GOT3 (cell line): ENCODE data around the gene COX7A2L.
"Not testable (repeated sequence)": the region's sequence is repeated elsewhere in the genome, so short reads cannot be mapped to it uniquely, and the experiment has no call there.

Experiments used
- DNase-seq: peaks from one replicate; lab custom pipeline; 2025; ENCODE audit warnings: mixed read lengths; lab: John Stamatoyannopoulos, UW

COX7A2L gene, protein sequence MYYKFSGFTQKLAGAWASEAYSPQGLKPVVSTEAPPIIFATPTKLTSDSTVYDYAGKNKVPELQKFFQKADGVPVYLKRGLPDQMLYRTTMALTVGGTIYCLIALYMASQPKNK

DNA sequence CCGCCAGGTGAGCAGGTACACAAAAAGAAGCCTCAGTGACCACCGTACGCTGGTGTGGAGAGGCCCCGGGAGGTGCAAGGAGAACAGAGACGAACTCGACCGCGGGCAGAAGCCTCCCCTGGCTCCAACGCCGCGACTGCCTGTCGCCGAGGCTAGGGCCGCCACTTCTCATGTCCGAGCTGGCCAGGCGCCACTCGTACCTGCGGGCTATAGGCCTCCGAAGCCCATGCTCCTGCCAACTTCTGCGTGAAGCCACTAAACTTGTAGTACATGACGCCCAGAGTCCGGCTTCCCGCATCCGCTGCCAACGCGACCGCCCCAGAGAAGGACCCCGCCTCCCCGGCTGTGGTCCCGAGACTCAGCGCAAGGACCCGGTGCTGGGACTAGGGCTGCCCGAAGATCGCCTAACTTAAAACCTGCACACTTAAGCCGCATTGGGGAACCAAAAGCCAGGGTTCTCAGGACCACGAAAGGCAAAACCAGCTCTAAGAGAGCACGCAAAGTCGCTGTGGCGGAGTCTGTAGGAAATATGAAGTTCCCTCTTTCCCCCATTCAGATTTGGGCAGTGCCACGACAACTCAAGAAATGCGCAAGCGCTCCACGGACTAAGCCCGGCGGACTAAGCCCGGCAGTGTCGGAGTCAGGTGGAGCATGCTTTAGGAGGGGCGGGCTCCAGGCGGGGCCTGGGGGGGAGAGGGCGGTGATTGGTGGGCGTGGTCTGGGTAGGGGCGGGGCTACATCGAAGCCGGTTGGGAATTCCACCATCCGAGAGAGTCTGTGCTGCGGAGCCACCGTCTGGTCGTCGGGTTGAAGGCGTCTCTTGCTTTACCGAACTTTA is at the start of gene COX7A2L:
COX7A2L (minus strand) TSS at position 328 of the 838 bp plus-strand sequence; CDS start at position 272, 56 bp downstream.
- peak; percentile 90 for DNase-seq

DNA sequence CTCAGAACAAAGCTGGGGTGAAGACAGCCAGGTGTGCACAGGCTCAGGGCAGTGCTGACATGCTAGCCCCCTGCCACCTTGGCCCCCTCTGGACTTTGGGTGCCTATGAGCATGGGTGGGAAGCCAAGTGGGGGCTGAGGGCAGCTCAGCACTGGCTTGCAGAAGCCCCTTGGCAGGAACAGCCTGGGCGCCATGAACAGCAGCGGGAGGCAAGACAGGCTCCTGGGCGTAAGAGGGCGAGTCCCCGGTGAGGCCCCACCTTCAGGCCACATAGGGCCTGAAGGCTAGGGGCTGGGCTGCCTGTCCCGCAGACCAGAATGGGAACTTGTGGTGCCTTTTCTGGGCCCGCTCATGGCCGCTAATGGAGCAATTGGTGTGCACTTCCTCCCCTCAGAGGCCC is 47.0 kb upstream of the COX7A2L start:
- no peak for DNase-seq

DNA sequence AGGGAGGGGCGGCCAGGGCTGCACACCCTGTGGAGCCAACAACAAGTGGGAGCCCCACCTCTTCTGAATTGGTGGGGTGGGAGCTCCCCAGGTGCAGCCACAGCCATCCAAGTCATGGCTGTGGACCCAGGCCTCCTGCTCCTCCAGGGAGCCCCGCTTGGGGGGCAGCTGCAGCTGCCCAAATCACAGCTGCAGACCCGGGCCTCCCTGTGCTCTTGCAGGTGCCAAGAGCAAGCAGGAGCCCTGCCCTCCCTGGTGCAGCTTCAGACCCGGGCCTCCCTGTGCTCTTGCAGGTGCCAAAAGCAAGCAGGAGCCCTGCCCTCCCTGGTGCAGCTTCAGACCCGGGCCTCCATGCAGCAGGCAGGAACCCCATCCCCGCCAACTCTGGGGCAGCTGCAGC is 46.5 kb upstream of the COX7A2L start:
- no peak for DNase-seq

DNA sequence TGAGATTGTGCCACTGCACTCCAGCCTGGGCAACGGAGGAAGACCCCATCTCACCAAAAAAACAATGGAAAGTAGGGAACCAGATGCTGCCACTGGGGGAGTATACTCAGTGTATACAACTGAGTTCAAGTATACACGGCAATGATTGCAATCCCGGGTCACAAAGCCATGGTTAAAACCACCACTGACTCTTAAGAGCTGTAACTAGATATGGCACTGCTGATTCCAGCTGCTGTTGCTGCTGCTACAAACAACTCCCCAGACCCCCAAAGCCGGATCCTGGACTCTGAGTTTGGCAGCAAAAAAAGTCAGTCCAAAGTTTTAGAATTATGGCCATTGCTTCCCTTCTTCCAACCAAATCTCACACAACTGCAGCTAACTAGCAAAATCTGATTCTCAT is 43.7 kb upstream of the COX7A2L start:
- DNase-seq: no peak

DNA sequence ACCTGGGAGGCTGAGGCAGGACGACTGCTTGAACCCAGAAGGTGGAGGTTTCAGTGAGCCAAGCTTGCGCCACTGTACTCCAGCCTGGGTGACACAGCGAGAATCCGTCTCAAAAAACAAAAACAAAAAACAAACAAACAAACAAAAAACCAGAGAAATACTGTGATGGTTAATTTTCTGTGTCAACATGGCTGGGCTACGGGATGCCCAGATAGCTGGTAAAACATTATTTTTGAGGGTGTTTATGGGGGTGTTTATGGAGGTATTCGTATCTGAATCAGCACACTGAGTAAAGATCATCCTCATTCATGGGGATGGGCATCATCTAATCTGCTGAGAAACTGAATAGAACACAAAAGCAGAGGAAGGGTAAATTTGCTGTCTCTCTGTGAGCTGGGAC is 40.8 kb upstream of the COX7A2L start:
- no peak for DNase-seq

DNA sequence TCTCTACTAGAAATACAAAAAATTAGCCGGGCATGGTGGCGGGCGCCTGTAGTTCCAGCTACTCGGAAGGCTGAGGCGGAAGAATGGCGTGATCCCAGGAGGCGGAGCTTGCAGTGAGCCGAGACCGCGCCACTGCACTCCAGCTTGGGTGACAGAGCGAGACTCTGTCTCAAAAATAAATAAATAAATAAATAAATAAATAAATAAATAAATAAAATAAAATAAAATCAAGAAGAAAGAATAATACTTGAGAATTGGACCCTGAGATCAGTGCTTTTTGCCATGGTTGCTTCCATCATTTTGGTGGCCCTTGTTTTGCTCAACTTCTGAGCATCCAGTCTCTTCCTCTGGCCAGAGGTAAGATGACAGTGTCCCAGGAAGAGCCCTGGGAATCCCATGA is 37.0 kb upstream of the COX7A2L start:
- not testable (repeated sequence) for DNase-seq

DNA sequence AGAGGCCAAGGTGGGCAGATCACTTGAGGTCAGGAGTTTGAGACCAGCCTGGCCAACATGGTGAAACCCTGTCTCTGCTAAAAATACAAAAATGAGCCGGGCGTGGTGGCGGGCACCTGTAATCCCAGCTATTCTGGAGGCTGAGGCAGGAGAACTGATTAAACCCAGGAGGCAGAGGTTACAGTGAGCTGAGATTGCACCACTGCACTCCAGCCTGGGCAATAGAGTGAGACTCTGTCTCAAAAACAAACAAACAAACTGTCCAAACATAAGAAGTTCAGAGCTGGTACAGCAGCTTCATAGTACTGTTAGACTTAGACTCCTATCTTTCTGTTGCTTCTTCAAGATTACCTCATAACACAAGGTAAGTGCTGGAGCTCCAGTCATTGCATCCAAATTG is 32.3 kb upstream of the COX7A2L start:
- DNase-seq: not testable (repeated sequence)

DNA sequence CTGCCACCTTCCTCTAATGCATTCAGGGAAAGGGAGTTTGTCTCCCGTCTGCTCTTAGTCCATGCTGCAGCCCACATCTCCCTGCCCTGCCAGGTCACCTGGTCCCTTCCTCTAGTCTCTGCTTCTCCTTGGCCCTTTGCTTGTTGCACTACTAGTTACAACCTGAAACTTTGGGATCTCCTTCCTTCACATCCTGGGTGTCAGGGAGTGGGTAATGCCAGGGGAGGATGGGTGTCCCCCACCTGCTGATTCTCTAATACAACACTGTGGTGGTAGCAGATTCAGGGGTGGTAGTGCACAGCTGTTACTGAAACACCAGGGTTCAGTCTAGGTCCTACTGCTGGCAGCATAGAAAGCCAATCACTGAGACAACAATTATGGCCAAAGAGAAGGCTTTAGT is 31.2 kb upstream of the COX7A2L start:
- DNase-seq: no peak

DNA sequence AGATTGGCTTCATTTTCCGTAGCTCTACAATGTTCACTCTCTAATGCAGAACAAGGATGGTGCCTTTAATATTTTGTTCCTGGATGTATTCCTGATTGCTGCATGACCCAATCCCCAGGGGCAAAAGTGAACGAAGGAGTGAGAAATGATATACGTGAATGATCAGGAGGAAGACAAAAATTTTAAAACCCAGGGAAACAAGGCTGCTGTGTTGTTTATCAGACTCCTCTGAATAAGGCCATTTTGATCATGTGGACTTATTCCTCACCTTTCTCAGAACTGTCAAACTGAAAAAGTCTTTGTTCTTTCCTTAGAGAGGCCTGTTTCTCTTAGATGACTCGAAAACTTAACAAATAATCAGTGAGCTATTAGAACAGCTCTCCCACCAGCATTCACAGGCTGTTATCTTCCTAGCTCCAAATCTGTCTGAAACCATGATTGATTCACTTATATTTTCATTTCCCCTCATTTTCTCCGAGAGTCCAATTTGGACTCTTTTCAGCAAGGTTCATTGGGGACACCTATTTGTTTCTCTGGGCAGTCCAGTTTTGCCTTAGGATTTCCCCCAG is 29.5 kb upstream of the COX7A2L start:
- no peak for DNase-seq

DNA sequence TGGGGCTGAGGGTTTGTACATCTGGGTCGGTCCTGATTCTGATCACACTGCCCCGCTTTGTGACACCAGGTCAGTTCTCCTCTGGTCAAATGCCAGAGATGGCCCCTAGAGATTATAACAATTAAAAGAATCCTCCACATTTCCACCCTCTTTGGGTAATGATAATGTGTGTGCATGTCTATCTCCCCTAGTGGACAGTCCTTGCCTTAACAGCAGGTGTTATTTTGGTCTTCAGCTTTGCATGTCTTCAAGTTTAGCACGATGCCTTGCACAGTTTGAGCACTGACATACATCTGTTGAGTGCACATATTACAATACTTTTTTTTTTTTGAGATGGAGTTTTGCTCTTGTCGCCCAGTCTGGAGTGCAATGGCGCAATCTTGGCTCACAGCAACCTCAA is 25.7 kb upstream of the COX7A2L start:
- DNase-seq: no peak

DNA sequence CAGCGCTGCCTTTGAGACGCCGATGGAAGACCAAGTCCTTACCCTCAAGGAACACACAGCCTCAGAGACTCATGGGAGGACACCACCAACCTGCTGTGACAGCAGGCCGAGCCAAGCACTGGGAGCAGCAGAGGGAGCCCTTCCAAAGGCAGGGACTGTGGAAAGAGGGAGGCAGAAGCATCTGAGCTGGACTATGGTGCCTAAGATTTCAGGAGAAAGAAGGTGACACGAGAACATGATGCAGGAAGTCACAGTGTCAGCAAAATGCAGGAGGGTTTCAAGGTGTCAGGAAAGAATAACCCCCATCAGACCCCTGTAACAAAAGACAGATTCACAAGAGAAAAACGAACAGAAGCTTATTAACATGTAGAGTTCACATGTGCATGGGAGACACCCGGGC is 24.2 kb upstream of the COX7A2L start:
- no peak for DNase-seq

DNA sequence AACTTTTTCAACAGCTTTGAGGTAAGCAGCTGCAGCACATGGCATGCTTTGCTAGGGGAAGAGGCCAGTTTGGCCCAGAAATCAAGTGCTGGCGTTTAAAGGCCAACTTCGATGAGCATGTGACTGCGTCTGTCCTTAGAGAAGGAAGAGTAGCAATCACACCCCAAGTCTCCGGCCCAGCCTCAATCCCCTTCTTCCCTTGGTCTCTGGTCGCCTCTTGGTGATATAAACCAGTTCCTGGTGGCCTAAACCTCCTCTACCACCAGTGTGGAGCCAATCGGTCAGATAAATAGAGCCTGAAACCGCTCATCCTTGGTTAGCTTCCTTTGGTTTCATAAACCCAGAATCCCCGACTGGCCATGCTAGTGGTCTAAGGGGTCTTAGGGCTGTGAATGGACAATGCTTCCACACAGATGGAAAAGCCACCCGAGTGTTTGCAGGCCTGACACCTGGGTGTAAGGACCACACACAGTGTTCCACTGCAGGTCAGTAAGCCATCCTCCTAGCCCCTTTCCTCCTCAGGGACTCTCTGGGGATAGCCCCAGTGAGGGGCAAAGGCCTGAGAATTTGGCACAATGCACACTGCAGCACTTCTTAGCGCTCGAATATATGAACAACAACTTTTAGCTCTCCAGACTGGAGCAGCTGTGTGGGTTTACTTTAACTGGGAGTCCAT is 23.0 kb upstream of the COX7A2L start:
- DNase-seq: no peak

DNA sequence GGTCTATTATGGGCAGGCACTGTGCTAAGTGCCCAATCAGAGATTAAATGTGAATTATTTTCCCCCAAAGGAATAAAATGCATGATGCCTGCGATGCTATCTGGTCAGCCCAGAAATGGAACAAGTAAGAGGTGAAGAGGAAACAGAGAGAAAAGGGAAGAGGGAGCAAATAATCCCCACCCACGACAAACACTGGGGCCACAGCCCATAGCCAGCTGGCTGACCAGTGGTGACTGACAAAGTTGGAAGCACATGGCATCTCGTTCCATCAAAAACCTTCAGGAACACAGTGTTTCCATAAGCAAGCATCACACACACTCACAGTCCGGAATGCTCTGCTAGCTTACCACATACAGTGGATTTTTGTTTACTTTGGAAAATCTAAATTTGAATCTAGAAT is 21.1 kb upstream of the COX7A2L start:
- no peak for DNase-seq

DNA sequence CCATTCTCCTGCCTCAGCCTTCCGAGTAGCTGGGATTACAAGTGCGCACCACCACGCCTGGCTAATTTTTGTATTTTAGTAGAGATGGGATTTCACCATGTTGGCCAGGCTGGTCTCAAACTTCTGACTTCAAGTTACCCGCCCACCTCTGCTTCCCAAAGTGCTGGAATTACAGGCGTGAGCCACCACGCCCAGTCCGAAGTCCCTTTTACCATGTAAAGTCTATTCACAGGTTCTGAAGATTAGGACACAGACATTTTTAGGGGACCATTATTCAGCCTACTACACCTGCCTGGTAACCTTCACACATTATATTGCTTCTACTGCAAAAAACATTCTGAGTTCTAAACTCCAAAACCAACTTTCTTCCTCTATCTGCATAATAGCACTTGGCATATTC is 19.0 kb upstream of the COX7A2L start:
- not testable (repeated sequence) for DNase-seq

DNA sequence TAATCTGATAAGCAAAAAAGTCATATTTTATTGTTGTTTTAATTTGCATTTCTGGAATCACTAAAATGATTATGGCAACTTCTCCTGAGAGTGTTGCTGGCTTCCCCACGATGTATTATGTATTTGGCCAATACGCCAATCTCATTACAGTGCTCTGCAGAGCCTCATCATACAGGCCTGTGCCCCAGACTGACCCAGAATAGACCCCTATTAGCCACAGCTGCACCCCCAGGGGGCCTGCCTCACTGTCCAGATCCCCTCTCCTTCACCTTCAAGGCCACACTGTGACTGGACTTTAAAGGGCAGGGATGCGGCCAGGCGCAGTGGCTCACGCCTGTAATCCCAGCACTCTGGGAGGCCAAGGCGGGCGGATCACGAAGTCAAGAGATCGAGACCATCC is 17.4 kb upstream of the COX7A2L start:
- no peak for DNase-seq

DNA sequence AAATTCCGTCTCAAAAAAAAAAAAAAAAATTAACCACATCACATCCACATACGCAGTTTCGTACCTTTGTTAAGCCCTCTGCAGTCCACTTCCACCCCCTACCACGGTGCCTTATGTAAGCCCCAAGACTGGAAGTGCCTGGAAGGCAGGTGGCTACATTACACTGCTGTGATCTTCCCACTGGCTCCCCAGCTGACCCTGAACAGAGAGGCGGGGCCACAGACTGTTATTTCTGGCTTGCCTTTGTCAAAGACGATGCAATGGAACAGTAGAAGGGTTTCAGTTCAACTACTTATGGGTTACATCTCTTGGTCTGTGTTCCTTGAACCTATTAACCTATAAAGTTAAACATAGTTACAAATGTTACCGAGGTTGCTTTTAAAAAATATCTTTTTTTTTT is 15.7 kb upstream of the COX7A2L start:
- no peak for DNase-seq

DNA sequence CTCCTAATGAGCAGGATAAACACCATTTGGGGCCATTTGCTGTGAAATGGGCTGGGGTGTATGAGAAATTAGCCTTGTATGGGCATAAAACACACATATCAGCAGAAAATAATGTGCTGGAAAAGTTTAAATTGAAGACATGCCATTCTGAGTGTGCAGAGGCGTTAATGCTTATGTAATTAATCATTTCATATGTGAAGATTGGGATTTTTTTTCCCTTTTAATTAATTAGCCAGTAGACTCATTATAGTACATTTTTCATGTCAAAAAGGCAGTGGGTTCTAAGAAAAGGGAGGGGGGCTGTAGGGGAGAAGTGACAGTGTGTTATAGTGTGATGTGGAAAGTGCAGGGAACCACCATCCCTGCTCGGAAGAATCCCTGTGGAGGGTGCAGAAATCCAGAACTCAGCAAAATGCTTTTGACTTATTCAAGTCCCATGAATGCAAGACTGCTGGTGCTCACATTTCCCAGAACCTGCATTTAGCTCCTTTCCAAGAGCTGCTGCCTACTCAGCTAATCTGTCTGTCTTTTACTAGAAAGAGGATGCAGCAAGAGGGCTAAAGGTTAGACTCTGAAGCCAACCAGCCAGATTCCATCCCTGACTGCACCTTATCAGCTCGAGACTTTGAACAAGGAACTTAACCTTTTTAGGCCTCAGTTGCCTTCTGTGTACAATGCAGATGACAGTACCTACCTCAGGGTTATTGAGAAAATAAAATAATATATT is 11.6 kb upstream of the COX7A2L start:
- DNase-seq: no peak

DNA sequence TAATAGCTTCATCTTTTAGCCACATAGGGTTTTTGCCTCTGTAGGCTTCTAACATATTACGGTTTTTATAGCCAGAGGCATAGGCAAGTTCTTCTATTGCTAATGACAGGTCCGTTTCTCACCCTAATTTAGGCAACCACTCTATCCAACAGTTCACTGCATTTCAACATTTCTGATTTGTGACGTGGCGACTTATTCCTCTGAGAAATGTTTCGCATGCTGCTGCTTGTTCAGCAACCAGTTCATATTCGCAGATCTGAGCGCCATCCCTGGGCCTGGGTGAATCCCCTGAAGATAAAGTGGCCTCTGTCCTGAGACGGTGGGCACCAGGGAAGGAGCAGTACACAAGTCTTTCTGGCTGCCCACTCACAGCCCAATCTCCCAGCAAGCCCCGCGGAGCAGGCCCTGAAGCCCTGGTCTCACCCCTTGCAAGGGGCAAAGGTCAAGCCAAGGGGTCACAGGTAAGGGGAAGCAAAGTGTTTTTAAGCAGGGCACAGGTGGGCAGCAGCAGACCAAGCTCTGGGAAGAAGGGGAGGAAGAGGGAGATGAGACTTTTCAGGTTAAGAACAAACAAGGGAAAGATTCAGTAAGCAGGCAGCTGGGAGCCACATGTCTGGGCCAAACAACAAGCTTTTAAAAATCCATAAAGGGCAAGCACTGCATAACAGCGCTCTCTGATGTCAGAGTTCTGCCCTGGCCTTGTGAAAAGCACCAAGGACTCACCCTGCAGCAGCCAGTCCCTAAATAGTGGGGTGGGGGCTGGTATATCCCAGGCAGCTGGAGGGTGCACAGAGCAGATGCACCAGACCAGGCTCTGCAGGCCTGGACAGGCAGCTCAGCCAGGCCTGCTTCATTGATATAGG is 10.8 kb upstream of the COX7A2L start:
- no peak for DNase-seq

DNA sequence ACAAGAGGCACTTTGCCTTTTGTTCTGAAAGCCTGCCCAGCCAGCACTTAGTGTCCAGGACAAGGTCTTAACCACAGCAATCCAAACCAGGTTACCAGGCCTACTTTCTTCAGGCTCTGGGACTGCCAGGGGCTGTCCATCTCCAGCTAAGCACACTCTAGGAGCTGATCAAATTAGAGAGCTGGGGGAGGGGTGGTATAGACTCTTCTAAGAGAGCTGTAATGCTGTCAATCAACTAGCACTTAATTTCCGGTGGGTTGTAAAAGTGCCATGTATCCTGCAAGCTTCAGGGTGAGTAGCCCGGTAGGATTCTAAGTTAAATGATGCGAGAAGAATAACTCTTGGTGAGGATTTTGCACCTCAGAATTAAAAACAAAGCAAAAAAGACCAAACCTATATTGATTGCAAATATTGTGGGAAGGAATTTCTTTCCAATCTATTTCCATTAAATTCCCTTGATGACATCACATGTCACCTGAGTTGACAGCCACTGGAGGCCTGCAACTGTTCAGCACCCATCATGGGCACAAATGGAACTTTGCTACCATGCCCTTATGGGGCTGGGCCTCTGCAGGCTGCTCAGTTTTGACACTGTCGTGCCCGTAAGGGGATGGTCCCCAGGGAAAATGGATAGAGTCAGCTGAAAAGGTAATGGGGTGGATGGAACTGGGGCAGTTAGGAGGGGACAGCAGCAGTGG is 8.7 kb upstream of the COX7A2L start:
- DNase-seq: no peak

DNA sequence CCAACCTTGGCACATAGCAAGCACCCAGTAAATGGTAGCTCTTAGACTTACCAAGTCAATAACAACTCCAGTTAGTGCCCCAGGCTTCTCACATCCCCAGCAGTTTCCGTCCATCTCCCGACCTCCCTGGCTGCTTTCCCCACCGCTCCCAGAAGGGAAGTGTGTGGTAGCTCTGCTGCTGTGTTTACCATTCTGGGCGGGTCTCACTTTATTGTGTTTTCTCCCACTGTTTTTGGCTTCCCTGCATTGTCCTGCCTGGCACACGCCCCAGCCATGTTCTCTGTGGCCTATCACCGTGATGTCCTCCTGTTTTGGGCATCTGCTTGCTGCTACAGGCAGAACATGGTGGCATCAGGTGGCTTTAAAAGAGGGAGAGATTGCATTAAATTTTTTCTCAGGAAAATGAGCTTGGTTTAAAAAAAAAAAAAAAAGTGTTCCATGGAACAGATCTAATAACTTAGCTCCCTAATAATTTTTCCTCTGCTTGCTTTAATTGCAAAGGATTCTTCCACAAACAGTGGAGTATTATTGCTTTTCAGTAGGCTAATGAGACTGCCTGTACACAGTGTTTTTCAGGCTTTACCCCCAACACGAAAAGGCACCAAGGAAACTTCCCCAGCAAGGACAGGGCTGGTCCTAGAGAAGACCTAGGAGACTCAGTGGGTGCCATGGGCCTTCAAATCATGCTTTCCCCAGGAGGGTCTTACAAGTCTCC is 8.0 kb upstream of the COX7A2L start:
- no peak for DNase-seq
